HEK293T (cell line): ENCODE data around the gene HOXA9.

Experiments
- CTCF ChIA-PET: fragments of 350-600 bp; formaldehyde crosslinking; extraction: SDS; loops from one replicate; lab custom pipeline; 2021; ENCODE audit warnings: antibody characterized with exemption, inconsistent platforms; lab: Yijun Ruan, JAX
- POLR2A ChIA-PET: fragments of 350-600 bp; formaldehyde crosslinking; extraction: SDS; loops from one replicate; lab custom pipeline; 2020; ENCODE audit warnings: antibody characterized with exemption, inconsistent platforms; lab: Yijun Ruan, JAX
- DNase-seq: peaks from one replicate; pipeline ENCODE4 v3.0.0; 2012; ENCODE audit warnings: mixed read lengths; ENCODE audit errors: extremely low spot score
- ARNT ChIP-seq: fragments of 450-650 bp; IDR thresholded peaks from 2 replicates; pipeline ENCODE4 v1.6.1; 2017; ENCODE audit warnings: mild to moderate bottlenecking
- BHLHE40 ChIP-seq: fragments of 450-650 bp; IDR thresholded peaks from 2 replicates; pipeline ENCODE4 v1.6.1; 2016; ENCODE audit warnings: mild to moderate bottlenecking, moderate library complexity, borderline replicate concordance
- CTBP1 ChIP-seq: fragments of 450-650 bp; IDR thresholded peaks from 2 replicates; pipeline ENCODE4 v1.6.1; 2016; ENCODE audit warnings: borderline replicate concordance
- ELF4 ChIP-seq: fragments of 450-650 bp; IDR thresholded peaks from 2 replicates; pipeline ENCODE4 v1.6.1; 2017; ENCODE audit warnings: antibody characterized with exemption
- FOXA1 ChIP-seq: fragments of 450-650 bp; IDR thresholded peaks from 2 replicates; pipeline ENCODE4 v1.6.1; 2016; ENCODE audit warnings: mild to moderate bottlenecking
- FOXK2 ChIP-seq: fragments of 450-650 bp; IDR thresholded peaks from 2 replicates; pipeline ENCODE4 v1.6.1; 2016; ENCODE audit warnings: mild to moderate bottlenecking
- FOXM1 ChIP-seq: fragments of 450-650 bp; IDR thresholded peaks from 2 replicates; pipeline ENCODE4 v1.6.1; 2017; ENCODE audit warnings: mild to moderate bottlenecking, borderline replicate concordance
- HDGF ChIP-seq: fragments of 450-650 bp; IDR thresholded peaks from 2 replicates; pipeline ENCODE4 v1.6.1; 2017; ENCODE audit warnings: antibody characterized with exemption, borderline replicate concordance
- L3MBTL2 ChIP-seq: fragments of 450-650 bp; conservative IDR thresholded peaks from 2 replicates; pipeline ENCODE4 v1.6.1; 2016; ENCODE audit warnings: mild to moderate bottlenecking
- LEF1 ChIP-seq: fragments of 450-650 bp; IDR thresholded peaks from 2 replicates; pipeline ENCODE4 v1.6.1; 2017; ENCODE audit warnings: mild to moderate bottlenecking, borderline replicate concordance
- NFRKB ChIP-seq: fragments of 450-650 bp; IDR thresholded peaks from 2 replicates; pipeline ENCODE4 v1.6.1; 2016; ENCODE audit warnings: mild to moderate bottlenecking, moderate library complexity
- PKNOX1 ChIP-seq: fragments of 450-650 bp; IDR thresholded peaks from 2 replicates; pipeline ENCODE4 v1.6.1; 2016
- SP1 ChIP-seq: fragments of 450-650 bp; IDR thresholded peaks from 2 replicates; pipeline ENCODE4 v1.6.1; 2017
- SUZ12 ChIP-seq: fragments of 450-650 bp; IDR thresholded peaks from 2 replicates; pipeline ENCODE4 v1.6.1; 2016; ENCODE audit warnings: mild to moderate bottlenecking
- TARDBP ChIP-seq: fragments of 450-650 bp; IDR thresholded peaks from 2 replicates; pipeline ENCODE4 v1.6.1; 2016
- ZNF384 ChIP-seq: fragments of 450-650 bp; IDR thresholded peaks from 2 replicates; pipeline ENCODE4 v1.6.1; 2016

Gene HOXA9

DNA sequence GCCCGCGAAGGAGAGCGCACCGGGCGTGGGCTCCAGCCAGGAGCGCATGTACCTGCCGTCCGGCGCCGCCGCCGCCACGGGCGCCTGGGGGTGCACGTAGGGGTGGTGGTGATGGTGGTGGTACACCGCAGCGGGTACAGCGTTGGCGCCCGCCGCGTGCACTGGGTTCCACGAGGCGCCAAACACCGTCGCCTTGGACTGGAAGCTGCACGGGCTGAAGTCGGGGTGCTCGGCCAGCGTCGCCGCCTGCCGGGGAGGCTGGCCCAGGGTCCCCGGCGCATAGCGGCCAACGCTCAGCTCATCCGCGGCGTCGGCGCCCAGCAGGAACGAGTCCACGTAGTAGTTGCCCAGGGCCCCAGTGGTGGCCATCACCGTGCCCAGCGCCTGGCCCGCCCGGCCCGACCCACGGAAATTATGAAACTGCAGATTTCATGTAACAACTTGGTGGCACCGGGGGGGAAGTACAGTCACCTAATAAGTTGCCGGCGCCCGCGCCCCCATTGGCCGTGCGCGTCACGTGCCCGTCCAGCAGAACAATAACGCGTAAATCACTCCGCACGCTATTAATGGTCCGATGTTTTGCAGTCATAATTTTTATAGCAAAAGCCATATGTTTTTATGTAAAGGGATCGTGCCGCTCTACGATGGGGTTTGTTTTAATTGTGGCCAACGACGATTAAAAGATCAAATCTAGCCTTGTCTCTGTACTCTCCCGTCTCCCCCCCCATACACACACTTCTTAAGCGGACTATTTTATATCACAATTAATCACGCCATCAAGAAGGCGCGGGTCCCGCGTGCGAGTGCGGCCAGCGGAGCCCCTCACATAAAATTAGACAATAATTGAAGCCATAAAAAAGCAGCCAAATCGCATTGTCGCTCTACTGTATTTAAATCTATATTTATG lies at the start of gene HOXA9:
HOXA9 (minus strand) TSS at position 449 of the 907 bp plus-strand sequence; CDS start at position 369, 80 bp downstream.
- TF ChIP-seq NFRKB (no peak), TARDBP (0 out of 2 replicates have a peak, but pooled peaks have one; percentile 53), L3MBTL2 (peak; percentile 55), PKNOX1 (peak; percentile 95), FOXA1 (no peak), BHLHE40 (no peak), LEF1 (peak; percentile 89; the same call in 1 of the 2 replicates), CTBP1 (peak; percentile 97), ELF4 (peak; percentile 19; the same call in 1 of the 2 replicates), HDGF (no peak), SUZ12 (no peak), FOXM1 (peak; percentile 71; the same call in 1 of the 2 replicates), SP1 (no peak), ARNT (peak; percentile 97)
- DNase-seq: no peak
- CTCF ChIA-PET: no interaction called here
- POLR2A ChIA-PET: interaction anchor here (0.6 to 12.4 kb wide), 14 partner anchors 9 to 968 kb away, joined by 3 to 215 read pairs (median 4); partner anchors contain the start of genes HOXA11, HOXA3, HOXA5 and HOXA7

DNA sequence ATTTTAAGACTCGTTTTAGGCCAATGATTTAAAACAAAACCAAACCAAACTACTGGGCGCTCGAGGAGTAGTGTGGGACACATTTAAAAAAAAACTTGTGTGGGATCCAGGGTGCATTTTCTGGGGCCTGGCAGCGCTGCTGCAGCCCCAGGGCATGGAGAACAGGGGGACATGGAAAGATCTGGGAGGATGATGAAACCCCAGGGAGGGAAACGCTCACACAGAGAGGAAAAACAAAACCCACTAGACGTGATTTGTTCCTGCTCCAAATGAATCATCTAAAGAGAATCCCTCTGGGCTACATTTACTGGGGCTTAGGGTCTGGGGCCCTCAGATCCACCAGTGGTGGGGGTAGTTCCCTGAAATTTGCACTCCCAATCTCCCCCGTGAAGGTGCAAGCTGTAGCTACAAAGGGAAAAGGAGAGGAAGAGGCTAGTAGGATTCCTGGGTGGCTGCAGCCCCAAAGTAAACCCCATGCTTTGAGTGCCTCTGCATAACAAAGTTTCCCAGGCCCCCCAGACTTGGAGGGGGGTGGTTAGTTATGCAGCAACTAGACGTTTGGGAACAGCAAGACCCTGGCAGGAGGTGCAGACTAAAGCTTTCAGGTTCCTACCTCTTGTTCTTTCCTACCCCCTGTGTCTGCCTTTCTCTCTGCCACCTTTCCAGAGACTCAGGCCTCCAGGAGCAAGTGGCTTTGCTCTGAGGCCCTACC lies 49.1 kb upstream of the HOXA9 start:
- ChIA-PET CTCF (no interaction called here), POLR2A (no interaction called here)
- TF ChIP-seq ARNT: no peak
- no peak for DNase-seq

- CTCF ChIA-PET: no interaction called here
- POLR2A ChIA-PET: interaction anchor here (0.6 kb wide), 1 partner anchor 14 kb away, joined by 3 read pairs; the partner anchor contains the start of gene HOXA13
- TF ChIP-seq HDGF (no peak), TARDBP (no peak), SUZ12 (no peak), LEF1 (no peak), ELF4 (no peak), FOXM1 (no peak), CTBP1 (no peak), FOXK2 (no peak), NFRKB (no peak), BHLHE40 (no peak), ARNT (no peak)
- DNase-seq: no peak
Observed at GRCh38 chr7:27213433-27214238, 48.3 kb upstream of the HOXA9 start.

- CTCF ChIA-PET: no interaction called here
- TF ChIP-seq NFRKB: no peak
- no peak for TF ChIP-seq TARDBP
- no peak for TF ChIP-seq PKNOX1
- POLR2A ChIA-PET: interaction anchor here (0.6 to 0.9 kb wide), 2 partner anchors 10 to 13 kb away, joined by 3 read pairs; partner anchors contain the start of gene HOXA13
- no peak for DNase-seq
Observed at GRCh38 chr7:27212497-27213432, 47.4 kb upstream of the HOXA9 start.

DNA sequence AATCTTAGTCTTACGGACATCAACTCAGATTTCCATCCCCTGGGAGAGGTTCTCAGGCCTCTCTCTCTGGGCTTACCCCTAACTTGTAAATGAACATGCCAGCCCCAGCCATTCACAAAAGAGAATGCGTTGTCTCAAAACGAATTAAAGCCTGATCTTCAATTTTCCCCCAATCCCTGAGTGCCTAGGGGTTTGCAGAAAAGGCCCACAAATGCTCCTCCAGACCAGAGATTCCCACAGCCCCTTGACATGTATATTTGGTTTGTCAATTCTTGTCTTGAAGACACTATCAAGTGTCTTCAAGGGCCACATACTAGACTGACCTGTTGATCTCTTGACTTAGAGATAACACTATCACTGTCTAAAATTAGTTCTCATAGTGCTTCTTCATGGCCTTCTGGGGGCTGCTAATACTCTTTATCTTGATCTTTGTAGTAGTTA lies 46.4 kb upstream of the HOXA9 start:
- ChIA-PET CTCF (interaction anchor here (1.0 kb wide), 1 partner anchor 137 kb away, joined by 3 read pairs; no protein-coding TSS in a partner anchor), POLR2A (interaction anchor here (0.9 kb wide), 1 partner anchor 9 kb away, joined by 3 read pairs; no protein-coding TSS in a partner anchor)
- TF ChIP-seq TARDBP (no peak), ARNT (no peak), ZNF384 (no peak), FOXA1 (no peak), L3MBTL2 (no peak), SP1 (no peak)

More for the DNA sequence above, 46.4 kb upstream of the HOXA9 start:
- DNase-seq: no peak
